Endodermal cell (in vitro differentiated cells): Measurements from ENCODE around the gene UBE2E3. TPM values are rescaled to one million over a fixed set of nuclear protein-coding genes. Genes with fewer than 3 reads are reported as not detected.

Experiments
- DNase-seq: peaks from one replicate; pipeline ENCODE4 v3.0.0-alpha.2; 2017
- H3K27ac ChIP-seq: 2 replicates; pipeline ENCODE4 v1.5.1; 2013; ENCODE audit warnings: mild to moderate bottlenecking, low read depth, low read length, moderate library complexity
- H3K27me3 ChIP-seq: 2 replicates; pipeline ENCODE4 v1.6.1; 2013; ENCODE audit warnings: mild to moderate bottlenecking, low read length, moderate library complexity; ENCODE audit not compliant: insufficient read depth, control insufficient read depth, poor library complexity, severe bottlenecking
- H3K36me3 ChIP-seq: 2 replicates; pipeline ENCODE4 v1.7.0; 2013; ENCODE audit warnings: mild to moderate bottlenecking, low read length, moderate library complexity; ENCODE audit not compliant: control insufficient read depth, insufficient read depth
- H3K4me1 ChIP-seq: one replicate; pipeline ENCODE4 v1.7.0; 2013; ENCODE audit warnings: low read length; ENCODE audit not compliant: control insufficient read depth, insufficient read depth
- H3K4me3 ChIP-seq: 2 replicates; pipeline ENCODE4 v1.5.1; 2013; ENCODE audit warnings: mild to moderate bottlenecking, low read length, moderate library complexity
- H3K9ac ChIP-seq: 2 replicates; pipeline ENCODE4 v1.6.1; 2013; ENCODE audit warnings: mild to moderate bottlenecking, low read length, moderate library complexity; ENCODE audit not compliant: poor library complexity, severe bottlenecking; ENCODE audit errors: extremely low read depth
- H3K9me3 ChIP-seq: 2 replicates; pipeline ENCODE4 v1.6.1; 2013; ENCODE audit warnings: mild to moderate bottlenecking, low read length, moderate library complexity; ENCODE audit not compliant: control insufficient read depth
- H3K27ac Mint-ChIP-seq: 2 replicates; pipeline ENCODE4 v1.8.0; 2020; ENCODE audit warnings: mixed read lengths
- H3K27me3 Mint-ChIP-seq: 2 replicates; pipeline ENCODE4 v1.8.0; 2021; ENCODE audit warnings: mild to moderate bottlenecking, mixed read lengths; ENCODE audit not compliant: insufficient read depth
- H3K36me3 Mint-ChIP-seq: 2 replicates; pipeline ENCODE4 v1.8.0; 2020; ENCODE audit warnings: low read depth, mixed read lengths
- H3K4me1 Mint-ChIP-seq: 2 replicates; pipeline ENCODE4 v1.8.0; 2020; ENCODE audit warnings: mixed read lengths
- H3K4me3 Mint-ChIP-seq: 2 replicates; pipeline ENCODE4 v1.8.0; 2020; ENCODE audit warnings: mild to moderate bottlenecking, moderate library complexity, mixed read lengths
- H3K9me3 Mint-ChIP-seq: 2 replicates; pipeline ENCODE4 v1.8.0; 2020; ENCODE audit warnings: mild to moderate bottlenecking, mixed read lengths
- CTCF ChIP-seq: fragments of 200-600 bp; sonication (generic); conservative IDR thresholded peaks from 2 replicates; pipeline ENCODE4 v1.5.0; 2021; ENCODE audit warnings: antibody characterized with exemption, mild to moderate bottlenecking
- WGBS, 2 experiments: methylation state at CpG; one replicate each; pipeline versions ENCODE4 v1.1.5 to v1.1.7; 2013; ENCODE audit warnings: missing lambda C conversion rate in 2 of 2, mixed read lengths in 1 of 2; ENCODE audit not compliant: insufficient coverage in 1 of 2, insufficient read length in 1 of 2; 5-methylcytosine and 5-hydroxymethylcytosine counted together
- total RNA-seq, 2 donors: library from RNA; stranded (reverse); fragmentation: NEBNext Ultra II Directional in 1 of 2; extraction: Animal tissue kit (Norgen Biotek cat#: 25700) in 1 of 2; gene quantifications; 2 replicates in 1 of 2; 3 replicates in 1 of 2; pipeline ENCODE4 v1.2.1, GENCODE V29; 2021

Gene UBE2E3
- total RNA-seq, 2 donors from 2014 or later = 84.2 to 85.0 TPM

GRCh38 chr2:181054256-181054655, 73.9 kb downstream of the UBE2E3 start:
- no peaks in the 10 kb centered on the region for H3K36me3 ChIP-seq
- 88 to 100% methylated on average over 2 of the region's 2 CpGs for WGBS, 2 experiments
- H3K27me3 ChIP-seq = no peaks in the 10 kb centered on the region
- H3K9ac ChIP-seq = no peak overlapping the region
- no peaks in the 10 kb centered on the region for H3K9me3 ChIP-seq
- no peak overlapping the region for H3K4me3 ChIP-seq
- H3K9me3 Mint-ChIP-seq = no peaks in the 10 kb centered on the region
- no peaks in the 10 kb centered on the region for H3K27me3 Mint-ChIP-seq
- no peak overlapping the region for H3K27ac ChIP-seq
- no peak overlapping the region for H3K4me3 Mint-ChIP-seq
- TF ChIP-seq CTCF = no peak
- H3K27ac Mint-ChIP-seq = no peak overlapping the region
- H3K4me1 Mint-ChIP-seq = peaks cover 16% of the 10 kb centered on the region
- H3K36me3 Mint-ChIP-seq = peaks cover 4% of the 10 kb centered on the region
- H3K4me1 ChIP-seq = no peaks in the 10 kb centered on the region
- DNase-seq = no peak

DNA sequence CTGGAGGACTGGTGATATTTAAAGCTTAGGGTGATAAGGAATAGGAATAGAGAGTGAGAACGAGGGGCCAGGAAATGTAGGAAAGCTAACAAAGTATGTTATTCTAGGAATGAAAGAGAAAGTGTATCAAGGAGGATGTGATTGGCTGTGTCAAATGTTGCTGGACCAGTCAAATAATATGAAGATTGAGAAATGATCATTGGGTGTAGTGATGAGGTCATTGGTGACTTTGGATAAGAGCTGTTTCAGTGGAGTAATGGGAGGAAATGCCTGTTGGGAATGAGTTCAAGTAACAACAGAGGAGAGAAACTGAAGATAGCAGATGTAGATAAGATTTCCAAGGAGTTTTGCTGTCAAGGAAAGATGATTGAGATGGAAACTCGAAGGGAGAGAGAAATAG, 74.4 kb downstream of the UBE2E3 start:
- no peak overlapping the region for H3K4me3 Mint-ChIP-seq

GRCh38 chr2:181058378-181059269, 78.2 kb downstream of the UBE2E3 start:
- Histone ChIP-seq H3K4me1 (no peaks in the 10 kb centered on the region), H3K9ac (no peak overlapping the region), H3K9me3 (no peaks in the 10 kb centered on the region), H3K36me3 (no peaks in the 10 kb centered on the region), H3K27me3 (no peaks in the 10 kb centered on the region), H3K27ac (no peak overlapping the region), H3K4me3 (no peak overlapping the region)
- H3K27me3 Mint-ChIP-seq = no peaks in the 10 kb centered on the region
- H3K9me3 Mint-ChIP-seq = no peaks in the 10 kb centered on the region
- H3K4me3 Mint-ChIP-seq = no peak overlapping the region
- peak; percentile 65 for DNase-seq
- H3K36me3 Mint-ChIP-seq = peaks cover 7% of the 10 kb centered on the region
- WGBS, 2 experiments = 51 to 100% methylated on average over 1 to 7 of the region's 7 CpGs
- peak; percentile 96 for TF ChIP-seq CTCF
- H3K27ac Mint-ChIP-seq = no peak overlapping the region
- H3K4me1 Mint-ChIP-seq = peaks cover 6% of the 10 kb centered on the region

More for the DNA sequence above, 74.4 kb downstream of the UBE2E3 start:
- no peaks in the 10 kb centered on the region for H3K9me3 ChIP-seq
- Mint-ChIP-seq H3K36me3 (peaks cover 4% of the 10 kb centered on the region), H3K9me3 (no peaks in the 10 kb centered on the region), H3K4me1 (peaks cover 16% of the 10 kb centered on the region), H3K27ac (no peak overlapping the region), H3K27me3 (no peaks in the 10 kb centered on the region)
- H3K36me3 ChIP-seq = no peaks in the 10 kb centered on the region
- no peak overlapping the region for H3K9ac ChIP-seq
- no peak overlapping the region for H3K4me3 ChIP-seq
- 90 to 96% methylated on average over 2 of the region's 2 CpGs for WGBS, 2 experiments
- no peak overlapping the region for H3K27ac ChIP-seq
- no peaks in the 10 kb centered on the region for H3K4me1 ChIP-seq
- H3K27me3 ChIP-seq = no peaks in the 10 kb centered on the region
- TF ChIP-seq CTCF = no peak
- DNase-seq = no peak
